Stimulated activated CD8-positive, alpha-beta memory T cell treated with anti-CD3 and anti-CD28 coated beads, Interleukin-4, amount 100 ng/mL, for 24 hours (primary cell): Measurements from ENCODE around the gene MAST4.
"Not testable (repeated sequence)": the region's sequence is repeated elsewhere in the genome, so short reads cannot be mapped to it uniquely, and the experiment has no call there.

Source experiments
- DNase-seq: peaks from one replicate; pipeline ENCODE4 v3.0.0-alpha.2; 2020; ENCODE audit warnings: low read depth

The MAST4 gene

DNA sequence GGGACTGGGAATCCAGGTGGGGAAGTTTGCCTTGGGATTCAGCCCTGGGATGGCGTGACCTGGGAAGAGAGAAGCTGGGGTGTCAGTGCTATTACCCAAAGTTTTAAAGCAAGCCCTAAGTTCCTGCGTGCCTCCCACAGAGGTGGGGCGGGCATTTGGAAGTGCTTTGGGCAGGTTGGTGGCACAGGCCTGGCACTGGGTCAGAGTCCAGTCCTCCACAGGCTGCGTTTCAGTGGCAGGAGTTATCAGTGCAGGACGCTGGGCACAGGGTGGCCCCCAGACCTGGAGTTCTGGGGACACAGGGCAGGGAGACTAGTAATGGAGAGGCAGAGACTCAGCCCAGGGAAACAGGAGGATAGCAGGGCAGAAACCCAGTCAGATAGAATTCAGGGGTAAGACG lies 147.2 kb downstream of the MAST4 start:
- DNase-seq = no peak

DNA sequence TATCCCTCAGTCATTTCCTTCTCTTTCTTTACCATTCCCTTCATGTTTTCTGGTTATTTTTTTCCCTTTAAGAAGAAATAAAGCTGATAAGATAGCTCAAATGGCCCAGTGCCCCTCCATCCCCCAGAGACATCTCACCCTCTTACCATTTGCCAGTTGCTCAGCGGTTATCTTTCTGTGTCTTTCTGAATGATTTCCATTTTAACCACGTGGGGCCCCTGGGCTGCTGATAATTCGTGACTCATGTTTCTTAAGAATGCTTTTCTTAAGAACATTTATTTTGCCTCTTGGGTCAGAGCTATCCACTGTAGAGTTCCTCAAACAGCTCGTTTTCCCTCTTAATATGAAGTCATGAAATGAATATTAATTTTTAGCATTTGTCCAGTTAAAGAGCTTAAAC lies 147.8 kb downstream of the MAST4 start:
- no peak for DNase-seq

DNA sequence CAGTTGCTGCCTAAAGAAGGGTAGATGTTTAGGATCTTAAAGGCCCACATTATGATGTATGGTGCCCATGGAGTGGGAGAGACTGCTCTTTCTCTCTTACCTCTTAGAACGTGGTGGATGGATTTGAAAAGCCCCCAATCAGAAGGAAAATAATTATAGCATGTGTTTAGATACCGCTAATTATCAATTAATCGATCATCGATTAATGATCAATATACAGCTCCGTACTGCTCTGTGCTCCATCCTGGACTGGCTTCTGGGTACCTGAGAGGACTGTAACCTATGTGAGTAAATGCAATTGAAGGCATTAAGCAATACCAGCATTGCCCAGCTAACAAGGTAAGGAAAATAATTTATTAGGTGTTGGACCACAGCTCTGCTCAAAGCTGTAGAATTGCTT lies 149.1 kb downstream of the MAST4 start:
- no peak for DNase-seq

DNA sequence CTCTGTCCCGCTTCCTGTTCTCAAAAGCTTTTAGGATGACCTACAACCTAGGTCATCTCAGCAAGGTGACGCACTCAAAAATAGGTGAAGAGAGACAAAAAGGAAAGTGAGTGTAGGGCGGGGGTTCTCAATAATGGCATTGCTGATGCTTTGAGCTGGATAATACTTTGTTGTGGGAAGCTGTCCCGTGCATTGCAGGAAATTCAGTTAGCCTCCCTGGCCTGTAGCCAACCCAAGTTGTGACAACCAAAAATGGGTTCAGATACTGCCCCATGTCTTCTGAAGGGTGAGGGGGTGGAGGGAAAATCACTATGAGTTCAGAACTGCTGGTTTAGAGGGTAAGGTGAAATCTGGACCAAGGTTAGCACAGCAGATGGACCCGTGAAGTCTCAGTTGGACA lies 151.4 kb downstream of the MAST4 start:
- DNase-seq = no peak

DNA sequence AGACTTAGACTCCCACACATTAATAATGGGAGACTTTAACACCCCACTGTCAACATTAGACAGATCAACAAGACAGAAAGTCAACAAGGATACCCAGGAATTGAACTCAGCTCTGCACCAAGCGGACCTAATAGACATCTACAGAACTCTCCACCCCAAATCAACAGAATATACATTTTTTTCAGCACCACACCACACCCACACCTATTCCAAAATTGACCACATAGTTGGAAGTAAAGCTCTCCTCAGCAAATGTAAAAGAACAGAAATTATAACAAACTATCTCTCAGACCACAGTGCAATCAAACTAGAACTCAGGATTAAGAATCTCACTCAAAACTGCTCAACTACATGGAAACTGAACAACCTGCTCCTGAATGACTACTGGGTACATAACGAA lies 156.5 kb downstream of the MAST4 start:
- DNase-seq = not testable (repeated sequence)

DNA sequence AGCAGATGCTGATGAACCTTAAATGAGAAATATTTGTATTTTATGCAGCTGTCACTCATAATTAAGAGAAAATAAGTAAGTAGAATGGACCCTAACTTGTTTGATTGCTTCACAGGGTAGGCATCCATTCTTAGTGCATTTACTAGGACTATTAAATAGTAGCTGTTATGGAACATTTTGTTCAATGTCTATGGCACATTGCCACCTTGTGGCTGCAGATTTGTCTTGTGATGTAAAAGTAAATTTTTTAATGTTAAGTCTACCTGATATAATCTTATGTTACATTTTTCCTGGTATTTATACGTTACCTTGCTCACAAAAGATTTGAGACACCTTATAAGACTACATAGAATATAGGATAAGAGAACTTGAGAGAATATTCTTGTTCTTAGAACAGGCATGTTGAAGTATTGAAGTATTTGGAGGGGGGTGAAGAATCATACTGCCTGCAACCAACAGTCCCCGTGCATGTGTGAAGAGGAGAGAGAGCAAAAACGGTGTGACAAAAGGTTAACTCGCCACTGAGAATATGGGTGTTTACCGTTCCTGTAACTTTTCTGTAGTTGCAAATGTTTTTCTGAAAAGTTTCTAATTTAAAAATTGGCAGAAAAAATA lies 161.1 kb downstream of the MAST4 start:
- no peak for DNase-seq

DNA sequence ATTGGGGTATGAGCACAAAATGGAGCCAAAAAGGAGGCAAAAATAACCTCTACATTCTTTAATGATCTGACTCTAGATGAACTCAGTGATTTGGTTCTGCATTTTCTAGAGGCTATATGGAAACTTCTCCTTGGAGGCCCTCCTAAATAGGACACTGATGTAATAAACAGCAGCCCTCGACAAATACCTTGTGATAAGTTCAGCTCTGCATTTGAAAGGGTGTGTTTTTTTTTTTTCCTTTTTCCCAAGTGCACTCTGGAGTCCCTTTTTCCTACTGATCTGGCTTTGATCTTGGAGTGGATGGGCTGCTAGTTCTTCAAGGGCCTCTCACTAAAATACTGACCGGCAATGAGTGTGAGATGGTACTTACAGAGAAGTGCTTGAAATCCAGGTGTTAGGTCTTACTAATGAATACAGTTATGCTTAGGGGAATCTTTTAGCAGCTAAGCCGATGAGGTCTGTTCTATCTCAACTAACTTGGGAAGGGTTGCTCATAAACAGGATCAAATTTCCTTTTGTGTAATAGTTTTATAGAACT lies 161.7 kb downstream of the MAST4 start:
- DNase-seq = no peak

DNA sequence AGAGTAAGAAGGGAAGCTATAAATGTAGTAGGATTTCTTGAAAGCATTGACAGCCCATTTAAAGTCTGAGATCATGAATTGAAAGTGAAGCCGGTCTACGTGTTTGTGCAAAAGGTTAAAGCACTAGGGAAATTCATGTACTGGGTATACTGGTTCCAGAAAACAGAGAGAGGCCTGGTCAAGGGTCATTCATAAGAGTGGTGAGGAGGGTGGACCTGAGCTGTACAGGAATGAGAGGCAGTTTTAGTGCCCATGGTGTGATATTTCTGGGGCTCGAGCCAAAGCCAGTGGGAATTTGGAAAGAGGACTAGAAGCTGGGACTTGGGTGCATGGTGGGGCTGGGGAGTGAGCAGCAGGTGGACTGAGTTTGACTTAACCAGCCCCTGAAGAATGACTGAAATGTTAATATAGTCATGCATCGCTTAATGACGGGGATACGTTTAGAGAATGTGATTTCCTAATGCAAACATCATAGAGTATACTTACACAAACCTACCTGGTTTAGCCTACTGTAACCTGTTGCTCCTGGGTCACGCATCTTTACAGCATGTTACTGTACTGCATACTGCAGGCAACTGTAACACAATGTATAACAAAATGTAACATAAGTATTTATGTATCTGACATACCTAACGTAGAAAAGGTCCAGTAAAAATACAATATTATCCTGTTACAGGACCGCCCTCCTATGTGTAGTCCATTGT lies 173.0 kb downstream of the MAST4 start:
- DNase-seq = no peak

DNA sequence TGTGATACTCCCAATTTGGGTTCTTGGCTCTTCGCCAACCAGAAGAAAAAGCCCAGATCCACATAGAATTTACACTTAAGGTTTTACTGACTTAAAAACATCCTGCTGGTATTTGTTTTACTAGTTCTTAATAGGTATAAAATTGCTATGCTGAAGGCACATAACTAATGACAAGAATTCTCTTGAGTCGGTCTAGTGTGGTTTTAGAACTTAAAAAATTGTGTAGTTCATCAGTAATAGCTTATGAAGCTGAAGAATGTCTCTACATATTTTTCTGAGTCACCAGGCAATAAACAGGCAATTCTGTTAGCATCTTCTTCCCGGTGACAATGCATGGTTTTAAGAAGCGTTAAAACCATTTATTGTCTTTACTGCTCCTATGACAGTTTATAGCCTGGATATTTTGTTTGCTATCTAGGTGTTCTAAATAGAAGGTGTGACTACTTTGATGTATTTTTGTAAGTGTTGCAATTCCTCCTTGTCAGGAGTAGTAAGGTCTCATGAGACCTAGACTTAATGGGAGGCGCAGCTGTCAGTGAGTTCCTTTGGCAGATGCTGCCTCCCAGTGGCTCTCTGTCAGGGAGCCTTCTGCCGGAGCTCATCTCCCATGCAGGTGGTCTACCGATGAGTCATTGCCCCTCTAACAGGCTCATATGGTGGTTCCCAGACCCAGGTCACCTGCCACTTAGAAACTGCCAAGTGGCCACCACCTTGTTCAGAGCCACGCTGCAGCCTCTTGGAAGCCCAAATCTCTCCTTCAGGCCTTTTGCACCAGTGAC lies 173.8 kb downstream of the MAST4 start:
- no peak for DNase-seq

DNA sequence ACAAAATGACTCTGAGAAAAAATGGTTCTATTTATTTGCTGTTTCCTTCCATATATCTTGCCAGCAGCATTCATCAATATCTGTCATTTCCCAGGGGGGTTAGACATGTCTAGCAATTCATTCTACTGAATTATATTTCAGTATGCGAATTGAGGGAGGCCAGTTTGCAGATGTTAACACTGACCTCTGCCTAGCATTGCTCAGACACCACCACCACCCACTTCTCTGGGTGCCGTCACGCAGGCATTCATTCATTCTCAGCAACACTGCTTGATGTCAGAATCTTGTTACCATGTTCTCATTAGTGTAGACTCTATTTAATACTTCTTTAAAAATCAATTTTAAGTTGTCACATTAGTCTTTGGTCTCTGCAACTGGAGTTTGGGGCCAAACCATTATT lies 181.7 kb downstream of the MAST4 start:
- DNase-seq = no peak

DNA sequence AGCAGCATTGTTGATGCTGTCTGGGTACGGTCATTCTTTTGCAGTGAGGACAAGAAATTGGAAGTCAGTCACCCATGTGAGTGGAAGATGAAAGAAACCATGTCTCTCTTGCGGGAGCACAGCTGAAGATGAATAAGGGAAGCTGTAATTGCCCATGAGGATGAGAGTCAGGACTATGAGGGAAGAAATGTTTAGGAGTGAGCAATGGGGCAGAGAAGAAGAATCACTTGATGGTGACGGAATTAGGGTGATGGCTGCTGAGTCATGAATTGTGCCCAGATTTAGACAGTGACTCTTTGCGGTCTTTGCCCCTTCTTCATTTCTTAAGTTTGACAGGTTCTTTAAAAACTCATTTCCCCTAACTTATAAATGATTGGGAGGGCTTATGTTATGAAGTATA lies 183.3 kb downstream of the MAST4 start:
- no peak for DNase-seq

DNA sequence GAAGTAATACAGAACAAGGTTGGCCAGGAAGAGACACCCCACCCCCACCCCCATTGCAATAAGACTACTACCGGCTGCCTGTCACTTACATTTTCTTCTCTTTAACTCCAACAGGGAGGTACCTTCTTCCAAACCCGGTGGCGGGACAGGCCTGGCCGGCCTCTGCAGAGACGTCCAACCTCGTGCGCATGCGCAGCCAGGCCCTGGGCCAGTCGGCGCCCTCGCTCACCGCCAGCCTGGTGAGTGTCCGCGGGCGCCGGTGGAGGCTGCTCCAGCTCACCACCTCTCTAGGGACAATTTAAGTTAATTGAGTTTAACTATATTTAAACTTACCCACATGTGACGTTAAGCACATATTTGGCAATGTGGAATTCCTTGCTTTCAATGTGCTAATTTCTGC lies 192.4 kb downstream of the MAST4 start:
- no peak for DNase-seq

DNA sequence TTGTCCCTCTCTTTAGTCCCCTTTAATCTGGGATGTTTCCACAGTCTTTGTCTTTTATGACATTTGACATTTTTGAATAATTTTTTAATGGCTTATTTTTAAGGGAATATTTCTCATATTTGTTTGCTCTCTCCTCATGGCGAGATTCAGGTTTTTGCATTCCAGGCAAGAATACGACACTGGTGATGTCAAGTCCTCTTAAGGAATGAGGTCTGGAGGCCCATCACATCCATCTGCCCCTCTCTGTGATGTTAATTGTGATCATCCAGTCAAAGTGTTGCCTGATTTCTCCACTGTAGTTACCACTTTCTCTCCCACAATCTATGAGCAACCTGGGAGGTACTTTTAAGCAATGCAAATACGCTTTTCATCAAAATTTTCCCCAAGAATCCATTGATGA lies 193.2 kb downstream of the MAST4 start:
- DNase-seq = no peak

DNA sequence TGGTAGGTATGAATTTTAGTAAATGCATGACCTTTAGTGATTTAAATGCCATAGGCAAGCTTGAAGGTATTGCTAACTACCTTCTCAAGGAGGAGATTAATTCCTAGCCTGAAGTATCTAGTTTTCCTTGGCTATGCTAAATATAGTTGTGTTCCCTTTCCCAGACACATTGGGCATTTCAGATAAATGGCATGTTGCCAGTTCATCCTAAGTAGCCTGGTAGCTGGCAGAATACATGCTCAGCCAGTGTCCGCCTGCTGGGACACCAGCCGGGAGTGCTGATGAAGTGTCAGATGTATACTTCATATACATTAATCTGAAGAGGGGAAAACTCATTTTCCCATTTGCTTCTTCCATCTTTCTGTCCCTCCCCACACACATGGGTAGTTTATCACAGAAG lies 196.9 kb downstream of the MAST4 start:
- no peak for DNase-seq

DNA sequence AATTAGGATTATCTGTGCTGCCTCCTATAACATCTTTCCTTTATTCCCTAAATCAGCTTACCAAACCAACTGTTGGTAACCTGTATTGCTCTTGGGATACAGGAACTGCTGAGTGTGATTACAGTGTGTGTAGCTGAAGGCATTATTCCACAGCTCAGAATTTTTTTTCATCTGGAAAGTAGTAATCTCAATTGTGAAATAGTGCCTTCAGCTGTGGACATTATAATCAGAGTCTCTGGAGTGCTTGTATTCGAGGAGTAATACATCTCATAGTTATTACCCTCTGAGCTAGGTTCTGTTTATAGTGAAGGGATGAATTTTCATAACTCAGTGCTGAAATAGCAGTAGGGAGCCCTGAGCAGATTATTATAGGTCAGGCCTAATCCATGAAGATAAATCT lies 199.5 kb downstream of the MAST4 start:
- DNase-seq = no peak

DNA sequence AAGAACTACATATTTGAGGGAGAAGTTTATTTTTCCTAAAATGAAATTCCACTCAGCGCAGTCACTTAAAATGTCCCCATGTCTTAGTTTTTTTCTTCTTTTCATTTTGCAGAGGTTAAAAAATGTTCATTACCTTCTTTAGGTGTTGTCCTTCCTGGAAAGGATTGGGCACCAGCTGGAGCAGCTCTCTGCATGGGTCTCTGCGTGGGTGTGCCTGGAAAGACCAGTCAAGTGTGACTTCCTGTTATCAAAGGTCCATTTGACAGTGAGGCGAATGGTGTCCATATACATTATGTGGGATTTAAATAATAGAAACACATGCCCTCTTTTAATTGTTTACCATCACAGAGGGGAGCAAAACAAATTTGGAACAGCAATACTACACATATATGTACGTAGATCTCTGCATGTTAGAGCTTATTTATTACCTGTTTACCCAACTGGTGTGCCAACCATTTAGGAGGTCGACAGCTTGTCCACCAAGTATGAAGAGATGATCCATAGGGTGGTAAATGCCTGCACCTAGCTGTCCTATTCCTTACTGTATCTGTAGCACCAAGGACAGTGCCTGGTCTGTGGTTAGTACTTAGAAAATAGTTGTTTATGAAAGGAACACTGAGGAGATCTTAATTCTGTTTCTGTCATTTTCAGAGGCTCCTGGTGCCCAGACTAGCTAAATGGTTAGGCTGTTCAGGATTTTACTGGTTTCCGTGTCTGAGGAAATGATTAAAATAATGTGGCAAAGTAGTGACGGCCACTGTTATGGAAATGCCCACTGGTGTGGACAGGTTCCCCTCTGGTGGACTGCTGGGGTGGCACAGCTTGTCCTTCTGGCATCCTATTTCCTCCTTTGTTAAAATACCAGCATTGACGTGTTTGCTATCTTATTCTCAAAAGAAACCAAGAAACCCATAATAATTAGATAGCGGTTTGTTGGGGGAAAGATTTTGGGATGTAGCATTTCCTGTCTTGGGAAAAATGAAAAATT lies 200.4 kb downstream of the MAST4 start:
- DNase-seq = no peak

DNA sequence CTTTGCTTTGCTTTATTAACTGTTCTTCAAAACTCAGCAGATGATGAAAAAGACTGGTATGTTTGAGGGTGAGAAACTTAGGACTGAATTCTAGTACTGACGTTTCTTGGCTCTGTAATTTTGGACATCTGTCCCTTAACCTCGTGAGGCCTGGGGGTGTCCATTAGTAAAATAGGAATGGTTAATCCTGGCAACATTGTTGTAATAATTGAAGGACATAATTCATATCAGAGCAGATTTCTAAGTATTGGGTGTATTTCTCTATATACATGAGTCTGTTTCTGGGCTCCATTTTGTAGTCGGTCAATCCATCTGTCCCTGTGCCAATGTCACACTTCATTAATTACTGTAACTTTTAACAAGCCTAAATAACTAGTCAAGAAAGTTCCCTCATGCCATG lies 206.7 kb downstream of the MAST4 start:
- no peak for DNase-seq

DNA sequence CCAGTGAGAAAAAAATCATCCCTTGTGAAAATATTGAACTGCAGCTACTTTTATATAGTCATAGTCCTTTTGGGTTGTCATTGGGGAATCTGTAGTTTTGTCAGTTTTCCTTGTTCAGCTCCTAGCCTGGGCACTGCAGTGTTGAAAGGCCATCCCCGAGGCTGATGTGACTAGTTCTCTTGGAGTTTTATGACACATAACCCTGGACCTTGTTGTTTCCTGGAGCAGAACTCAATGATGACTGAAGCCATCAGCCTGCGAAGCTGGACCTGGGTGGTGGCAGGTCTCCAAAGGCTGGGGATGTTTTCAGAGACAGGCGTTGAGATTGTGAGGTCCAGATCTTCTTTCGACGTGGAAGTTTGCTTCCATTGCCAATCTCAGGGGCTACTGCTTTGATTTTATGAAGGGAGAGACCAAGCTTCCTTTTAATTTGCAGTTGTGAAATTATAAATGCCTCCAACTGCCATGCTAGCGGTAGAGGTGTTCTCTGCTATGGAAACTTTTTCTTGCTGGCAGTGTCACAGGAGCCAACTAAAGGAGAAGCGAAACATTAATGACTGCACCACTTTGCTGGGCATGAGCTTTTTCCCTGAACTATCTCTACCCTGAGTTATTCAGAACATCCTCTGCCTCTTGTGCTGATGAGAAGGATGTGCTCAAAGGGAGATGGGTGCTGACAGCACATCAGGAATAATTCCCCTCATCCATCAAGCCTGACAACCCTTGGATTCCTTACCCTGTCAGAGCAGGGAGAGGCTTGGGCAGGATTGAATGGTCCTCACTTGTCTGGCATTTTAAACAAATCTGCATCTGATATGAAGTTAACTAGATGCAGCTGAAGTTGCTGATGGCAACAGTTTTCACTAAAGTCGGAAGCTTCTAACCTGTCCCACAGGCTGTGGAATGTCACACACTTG lies 209.6 kb downstream of the MAST4 start:
- no peak for DNase-seq

DNA sequence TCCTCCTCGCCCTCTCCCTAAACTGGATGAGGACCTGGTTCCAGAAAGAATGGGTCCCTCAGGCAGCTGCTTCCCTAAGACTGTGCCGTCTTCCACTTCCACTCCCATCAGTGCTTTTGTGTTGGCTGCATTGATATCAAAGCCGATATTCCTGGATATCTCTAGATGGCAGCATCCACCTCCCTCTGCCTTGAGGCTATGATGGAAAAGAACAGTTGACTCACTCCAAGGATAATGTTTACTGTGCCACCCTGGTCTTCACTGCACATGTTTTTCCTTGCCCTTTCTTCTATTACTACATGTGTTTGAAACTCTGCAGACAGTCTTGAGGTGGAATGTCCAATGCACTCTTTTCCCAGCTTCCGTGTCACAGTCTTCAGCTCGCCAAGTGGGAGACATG lies 211.6 kb downstream of the MAST4 start:
- DNase-seq = no peak

DNA sequence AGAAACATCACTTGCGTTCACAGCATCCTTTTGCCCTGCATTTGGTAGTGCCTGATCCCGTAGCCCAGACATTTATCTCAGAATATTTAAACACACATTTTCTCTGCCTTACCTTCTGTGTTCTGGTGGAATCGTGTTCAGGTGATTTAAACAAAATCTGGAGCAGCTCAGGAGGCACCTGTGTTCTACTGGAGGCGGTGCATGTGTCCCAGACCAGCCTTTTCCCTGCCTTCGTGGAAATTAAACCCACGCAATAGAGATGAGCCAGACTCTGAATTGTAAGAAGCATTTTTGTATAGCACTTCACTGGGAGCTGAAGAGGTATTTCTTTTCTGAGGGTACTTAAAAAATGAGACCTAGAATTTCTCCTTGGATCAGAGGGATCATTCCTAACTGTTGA lies 212.5 kb downstream of the MAST4 start:
- DNase-seq = no peak

DNA sequence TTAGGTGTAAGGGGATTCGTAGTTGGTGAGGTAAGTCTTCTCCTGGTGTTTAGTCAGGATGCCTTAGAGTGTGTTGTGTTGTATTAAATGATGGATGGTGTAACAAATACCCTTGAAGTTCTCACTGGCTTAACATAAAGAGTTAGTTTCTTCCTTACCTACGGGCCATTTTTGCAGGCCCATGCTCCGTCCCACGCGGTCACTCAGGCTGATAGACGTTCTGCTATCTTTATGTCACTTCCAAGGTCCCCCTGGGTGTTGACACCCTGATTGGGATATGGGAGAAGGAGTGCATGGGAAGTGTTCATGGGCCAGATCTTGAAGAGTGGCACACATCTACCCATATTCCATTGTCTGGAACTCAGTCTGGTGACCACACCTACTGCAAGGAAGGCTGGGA lies 214.0 kb downstream of the MAST4 start:
- no peak for DNase-seq
